ENCODE data around the gene NOX3. TPM values are rescaled to one million over a fixed set of nuclear protein-coding genes. Genes with fewer than 3 reads are reported as not detected.
A peak's percentile ranks its signal among the peaks of the same experiment; 100 is the strongest.

The NOX3 gene
- total and polyA plus RNA-seq, 2 experiments from 2014 or later: not detected

DNA sequence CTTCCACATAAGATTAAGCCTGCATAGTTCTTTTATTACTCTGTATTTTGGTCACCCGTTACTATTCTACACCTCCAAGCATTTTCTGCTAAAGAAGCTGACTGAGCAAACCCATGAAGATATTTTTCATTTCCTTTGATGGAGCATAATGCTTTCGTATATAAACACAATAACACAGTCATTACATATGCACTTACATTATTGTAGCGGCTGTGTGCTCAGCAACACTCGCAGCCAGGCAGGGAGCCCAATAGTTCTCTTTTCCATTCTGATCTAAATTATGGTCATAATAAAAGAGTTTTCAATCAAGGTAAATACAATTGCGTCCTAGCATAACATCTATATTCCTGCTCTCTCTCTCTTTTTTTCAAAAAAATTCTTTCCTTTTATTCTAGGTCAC is 71.7 kb downstream of the NOX3 start:
- H3K4me3 ChIP-seq: no peak overlapping the region
- H2AFZ ChIP-seq: peak overlapping the region; percentile 75; the same call in 1 of the 2 replicates
- no peak overlapping the region for H3K4me2 ChIP-seq
- Mint-ChIP-seq H3K4me1 (no peaks in the 10 kb centered on the region), H3K27ac (no peak overlapping the region), H3K27me3 (ENCODE audit: insufficient read depth, low read depth, poor library complexity) (no peaks in the 10 kb centered on the region), H3K9me3 (no peaks in the 10 kb centered on the region), H3K4me3 (no peak overlapping the region), H3K36me3 (ENCODE audit: low read depth) (no peaks in the 10 kb centered on the region)
- no peaks in the 10 kb centered on the region; the same call in 1 of the 2 replicates for H3K9me2 ChIP-seq (ENCODE audit: insufficient read depth)
- TF ChIP-seq ZNF462 (CRISPR knock-in tag; IDR thresholded peaks at IDR 0.05) (no peak), ZNF331 (CRISPR knock-in tag; IDR thresholded peaks at IDR 0.05; ENCODE audit: low read depth) (no peak), NANOG (IDR thresholded peaks at IDR 0.05; ENCODE audit: borderline replicate concordance) (no peak), POLR2AphosphoS5 (IDR thresholded peaks at IDR 0.05; ENCODE audit: low read depth) (no peak), JUNB (IDR thresholded peaks at IDR 0.05; ENCODE audit: unreplicated experiment) (no peak), EZH2 (IDR thresholded peaks at IDR 0.05; ENCODE audit: low read depth, unreplicated experiment) (no peak), CREB1 (CRISPR knock-in tag; IDR thresholded peaks at IDR 0.05; ENCODE audit: low read depth) (no peak), ZNF114 (CRISPR knock-in tag; IDR thresholded peaks at IDR 0.05) (no peak), REST (IDR thresholded peaks at IDR 0.05; ENCODE audit: unreplicated experiment) (no peak)
- TF ChIP-seq, protein P1, sequence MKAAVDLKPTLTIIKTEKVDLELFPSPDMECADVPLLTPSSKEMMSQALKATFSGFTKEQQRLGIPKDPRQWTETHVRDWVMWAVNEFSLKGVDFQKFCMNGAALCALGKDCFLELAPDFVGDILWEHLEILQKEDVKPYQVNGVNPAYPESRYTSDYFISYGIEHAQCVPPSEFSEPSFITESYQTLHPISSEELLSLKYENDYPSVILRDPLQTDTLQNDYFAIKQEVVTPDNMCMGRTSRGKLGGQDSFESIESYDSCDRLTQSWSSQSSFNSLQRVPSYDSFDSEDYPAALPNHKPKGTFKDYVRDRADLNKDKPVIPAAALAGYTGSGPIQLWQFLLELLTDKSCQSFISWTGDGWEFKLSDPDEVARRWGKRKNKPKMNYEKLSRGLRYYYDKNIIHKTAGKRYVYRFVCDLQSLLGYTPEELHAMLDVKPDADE (IDR thresholded peaks at IDR 0.05): no peak
- ATAC-seq (no peak), DNase-seq (ENCODE audit: low spot score) (no peak)
- H3K27ac ChIP-seq (ENCODE audit: low read depth): no peak overlapping the region
- no peaks in the 10 kb centered on the region for H3K27me3 ChIP-seq (ENCODE audit: insufficient read depth)
- no peaks in the 10 kb centered on the region for H4K20me1 ChIP-seq (replicated peaks; ENCODE audit: insufficient read depth)
- H3K79me2 ChIP-seq (replicated peaks; ENCODE audit: insufficient read depth): no peaks in the 10 kb centered on the region
- H3K36me3 ChIP-seq (ENCODE audit: insufficient read depth): no peaks in the 10 kb centered on the region
- no peaks in the 10 kb centered on the region for H3K4me1 ChIP-seq (ENCODE audit: insufficient read depth)
- no peaks in the 10 kb centered on the region for H3F3A ChIP-seq (replicated peaks; ENCODE audit: low read depth)
